ENCODE results near the gene DAGLA.

DNA sequence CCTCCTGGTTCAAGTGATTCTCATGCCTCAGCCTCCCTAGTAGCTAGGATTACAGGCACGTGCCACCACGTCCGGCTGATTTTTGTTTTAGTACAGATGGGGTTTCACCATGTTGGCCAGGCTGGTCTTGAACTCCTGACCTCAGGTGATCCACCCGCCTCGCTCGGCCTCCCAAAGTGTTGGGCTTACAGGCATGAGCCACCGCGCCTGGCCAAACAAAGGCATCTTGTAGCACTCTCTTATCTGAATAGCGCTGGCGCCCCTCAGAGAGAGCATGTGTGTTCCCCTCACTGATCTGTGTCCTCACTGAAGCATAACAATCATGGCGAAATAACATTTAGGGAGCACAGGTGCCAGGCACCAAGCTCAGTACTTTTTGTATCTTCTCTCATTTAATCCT is 7.2 kb downstream of the DAGLA start:
- TF ChIP-seq EZH2 (optimal IDR thresholded peaks at IDR 0.05; ENCODE audit: low read depth, low read length), result no peak
- no peak for TF ChIP-seq CTCF (IDR thresholded peaks at IDR 0.05; ENCODE audit: low read length)

Data from MM.1S (cell line).